HTR-8/SVneo (cell line): ENCODE measurements around the gene MANSC4.
A peak's percentile ranks its signal among the peaks of the same experiment; 100 is the strongest.

ENCODE experiments used
- DNase-seq: peaks from one replicate; pipeline ENCODE4 v3.0.0; 2011; ENCODE audit warnings: low spot score, mixed read lengths; ENCODE audit not compliant: insufficient read length
- FAIRE-seq: peaks from 2 replicates; lab custom pipeline; 2011; peaks lifted over from hg19 to GRCh38; lab: Jason Lieb, UNC

MANSC4 gene

GRCh38 chr12:27779920-27780611 lies at the start of gene MANSC4, which contains the start of gene KLHL42:
TSS of gene MANSC4 (minus strand) at chr12:27780236. CDS start at chr12:27771276, 8,960 bp downstream.
TSS of gene KLHL42 (plus strand) at chr12:27780233. CDS start at chr12:27780331, 98 bp downstream.
- FAIRE-seq (peak; percentile 94), DNase-seq (peak; percentile 72)

- peak; percentile 64 for FAIRE-seq
- no peak for DNase-seq
Measured at GRCh38 chr12:27828196-27828595, 48.2 kb upstream of the MANSC4 start.

- FAIRE-seq (peak; percentile 46), DNase-seq (no peak)
Measured at GRCh38 chr12:27826076-27826475, 46.0 kb upstream of the MANSC4 start.

DNA sequence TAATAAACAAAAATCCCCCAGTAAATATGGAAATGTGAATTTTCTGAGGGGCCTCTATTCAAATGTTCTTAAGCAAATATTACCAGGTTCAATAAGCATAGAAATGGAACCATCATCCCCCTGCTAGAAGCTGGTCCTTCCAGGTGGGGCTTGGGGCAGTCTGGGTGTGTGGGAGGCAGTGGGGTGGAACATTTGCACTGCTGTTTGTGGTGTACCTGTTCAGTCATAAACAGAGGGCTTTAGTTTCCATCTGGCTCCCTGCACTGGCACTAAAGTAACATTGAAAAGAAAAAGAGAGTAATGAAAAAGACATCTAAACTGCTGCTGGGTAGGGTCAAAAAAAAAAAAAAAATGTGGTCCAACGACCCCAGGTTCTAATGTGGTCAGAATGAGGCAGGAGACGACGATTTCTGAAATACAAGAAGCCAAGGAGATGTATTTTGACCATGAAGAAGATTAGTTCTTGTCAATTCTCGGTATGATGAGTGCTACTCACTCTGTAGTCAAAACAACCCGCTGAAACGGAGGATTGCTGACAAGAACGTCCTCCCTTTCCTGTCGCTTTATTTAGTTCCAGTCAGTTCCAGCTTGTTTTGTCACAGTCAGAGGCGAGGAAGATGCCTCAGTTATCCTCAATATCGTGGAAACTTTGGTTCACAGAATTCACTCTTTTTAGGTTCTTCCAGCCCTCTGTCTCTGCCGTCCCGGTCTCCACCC lies 44.2 kb upstream of the MANSC4 start:
- FAIRE-seq: peak; percentile 40

DNA sequence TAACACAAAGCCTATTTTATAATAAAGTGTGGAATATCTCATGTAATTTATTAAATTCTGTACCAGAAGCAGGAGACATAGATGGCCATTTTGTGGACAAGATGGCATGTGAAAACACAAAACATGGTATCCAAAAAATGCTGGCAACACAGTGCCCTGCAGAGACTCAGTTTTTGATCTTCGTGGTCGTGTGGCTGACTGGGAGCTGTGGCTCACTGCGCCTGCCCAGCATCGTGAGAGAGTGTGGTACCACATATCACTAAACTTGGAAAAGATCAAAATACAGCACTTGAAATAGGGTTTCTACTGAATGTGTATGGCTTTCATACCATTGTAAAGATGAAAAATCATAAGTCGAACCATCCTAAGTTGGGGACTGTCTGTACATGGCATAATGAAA lies 43.0 kb upstream of the MANSC4 start:
- peak; percentile 20 for FAIRE-seq
- no peak for DNase-seq

More for the DNA sequence above, 44.2 kb upstream of the MANSC4 start:
- DNase-seq: no peak

DNA sequence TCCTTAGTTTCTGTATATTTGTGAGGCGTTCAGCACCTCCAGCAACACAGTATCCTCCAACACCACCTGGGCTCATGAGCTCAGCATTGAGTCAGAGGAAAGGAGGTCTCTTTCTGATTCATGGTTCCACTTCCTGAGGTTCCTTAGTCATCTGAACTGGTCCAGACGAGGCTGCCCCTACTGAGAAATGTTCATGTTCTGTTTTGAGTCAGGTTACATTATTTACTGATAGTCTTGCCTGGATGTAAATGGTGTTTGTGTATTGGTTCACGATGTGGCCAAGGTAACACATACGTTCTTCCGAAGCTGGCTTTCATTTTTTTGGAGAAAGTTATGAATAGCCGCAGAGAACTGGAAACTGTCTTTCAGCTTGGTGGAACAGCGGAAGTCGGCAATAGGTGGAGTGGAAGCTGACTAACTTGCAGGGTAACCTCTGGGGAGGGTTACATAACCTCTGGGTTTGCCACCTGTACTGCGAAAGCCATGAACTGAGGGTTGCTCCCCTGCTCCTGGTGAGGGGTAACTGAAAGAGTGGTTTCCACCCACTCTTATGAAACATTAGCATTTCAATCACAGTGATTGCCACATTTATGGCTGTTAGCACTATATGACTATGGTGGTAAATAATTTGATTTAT lies 42.2 kb upstream of the MANSC4 start:
- FAIRE-seq: peak; percentile 59

DNA sequence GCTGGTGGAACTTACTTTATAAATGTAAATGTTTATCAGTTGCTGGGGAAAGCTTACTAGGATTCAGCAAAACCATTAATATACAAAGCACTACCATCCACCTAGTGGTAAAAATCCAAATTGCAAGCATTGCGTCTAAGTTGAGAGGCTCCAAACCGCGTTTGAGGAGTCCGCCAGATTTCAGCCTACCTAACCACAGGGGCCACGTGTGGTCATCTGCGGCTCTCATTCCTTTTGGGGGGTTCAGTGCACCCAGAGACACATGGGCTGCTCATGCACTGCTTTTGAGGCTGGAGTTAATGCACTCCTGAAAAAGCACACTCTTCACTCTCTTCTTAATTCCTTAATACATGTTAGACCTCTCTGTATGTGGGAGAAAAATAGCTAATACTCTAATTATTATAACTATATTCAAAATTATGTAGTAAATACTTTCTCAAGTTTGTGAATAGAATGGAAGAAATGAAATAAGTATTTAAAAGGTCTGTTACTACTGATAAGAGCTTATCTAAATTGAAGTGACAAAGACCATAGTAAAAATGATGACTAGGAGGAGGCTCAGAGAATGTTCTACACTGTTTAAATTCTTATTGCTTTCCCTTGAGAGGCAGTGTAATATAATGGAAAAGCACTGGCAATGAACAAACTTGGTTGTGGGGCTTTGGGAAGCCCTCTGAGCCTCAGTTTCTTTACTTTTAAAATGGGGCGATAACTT lies 41.4 kb upstream of the MANSC4 start:
- peak; percentile 90 for DNase-seq
- FAIRE-seq: peak; percentile 89

More for the DNA sequence above, 42.2 kb upstream of the MANSC4 start:
- DNase-seq: peak; percentile 86

DNA sequence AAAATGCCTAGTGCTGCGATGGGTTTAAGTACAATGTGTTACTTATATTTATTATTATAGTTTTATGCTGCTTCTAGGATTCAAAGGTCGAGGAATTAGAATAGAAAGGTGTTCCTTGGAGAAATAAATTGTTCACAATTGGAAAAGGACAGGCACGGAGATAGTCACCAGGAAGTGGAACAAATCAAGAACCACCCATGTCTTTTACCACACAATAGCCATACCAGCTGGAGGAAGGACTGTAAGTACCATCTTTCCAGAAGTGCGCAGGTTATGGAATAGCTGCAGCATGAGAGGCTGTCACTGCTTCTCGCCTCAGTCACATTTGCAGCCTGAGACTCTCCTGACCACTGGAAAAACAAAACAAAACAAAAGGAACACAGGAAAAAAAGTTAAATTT lies 40.5 kb upstream of the MANSC4 start:
- FAIRE-seq: no peak
- DNase-seq: no peak

DNA sequence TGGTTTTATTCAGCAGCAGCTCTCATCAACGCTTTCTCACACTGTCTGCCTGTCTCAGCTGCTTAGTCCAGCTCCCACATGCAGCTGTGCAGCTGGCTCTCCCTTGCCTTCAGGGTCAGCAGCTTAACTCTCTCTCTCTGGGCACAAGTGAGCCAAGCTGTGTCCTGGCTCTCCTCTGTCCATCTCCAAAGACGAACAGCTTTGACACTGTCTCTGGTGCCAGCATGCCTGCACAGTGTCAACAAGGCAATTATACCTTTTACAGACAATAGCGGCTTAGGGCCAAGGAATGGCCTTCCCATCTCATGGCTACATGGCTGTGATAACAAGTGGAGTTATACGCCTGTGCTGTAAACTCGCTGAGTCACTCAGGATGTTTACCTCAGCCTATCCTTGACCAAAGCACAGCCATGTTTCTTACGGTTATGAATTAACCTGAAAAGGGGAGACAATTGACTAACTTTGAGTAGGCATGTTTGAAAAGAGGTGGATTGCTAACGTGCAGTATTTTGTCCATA lies 38.4 kb upstream of the MANSC4 start:
- no peak for FAIRE-seq

DNA sequence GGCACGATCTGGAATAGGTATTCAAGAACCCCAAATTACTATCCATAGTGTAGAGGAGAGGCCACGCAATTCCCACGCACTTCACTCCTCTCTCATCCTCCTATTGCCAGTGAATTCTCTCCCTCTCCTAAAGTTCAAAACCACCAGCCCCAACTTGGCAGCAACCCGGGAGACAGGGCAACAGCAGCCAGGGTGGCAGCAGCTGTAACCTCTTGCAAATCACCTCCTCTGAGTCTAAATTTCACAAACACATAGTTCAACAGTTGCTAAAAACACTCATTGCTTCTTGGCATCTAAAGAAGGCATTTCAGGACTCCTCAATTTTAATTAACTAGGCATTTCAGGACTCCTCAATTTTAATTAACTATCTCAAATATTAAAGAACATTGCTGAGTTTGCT lies 37.7 kb upstream of the MANSC4 start:
- DNase-seq: no peak
- no peak for FAIRE-seq

More for the DNA sequence above, 38.4 kb upstream of the MANSC4 start:
- no peak for DNase-seq

- no peak for DNase-seq
- FAIRE-seq: no peak
Measured at GRCh38 chr12:27814851-27815591, 35.0 kb upstream of the MANSC4 start.

- FAIRE-seq: no peak
- no peak for DNase-seq
Measured at GRCh38 chr12:27814411-27814810, 34.4 kb upstream of the MANSC4 start.

DNA sequence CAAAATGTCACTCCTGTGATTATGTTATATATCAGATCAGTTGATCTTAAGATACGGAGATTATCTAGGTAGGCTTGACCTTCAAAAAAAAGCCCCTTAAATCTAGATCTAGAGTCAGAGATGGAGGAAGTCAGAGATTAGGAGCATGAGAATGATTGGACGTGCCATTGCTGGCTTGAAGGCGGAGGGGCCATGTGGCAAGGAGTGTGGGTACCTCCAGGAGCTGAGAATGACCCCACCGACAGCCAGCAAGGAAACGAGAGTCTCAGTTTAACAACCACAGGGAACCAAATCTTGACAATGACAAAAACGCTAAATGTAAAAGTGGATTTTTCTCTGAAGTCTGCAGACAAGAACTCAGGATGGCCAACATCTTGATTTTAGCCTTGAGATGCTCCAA lies 32.5 kb upstream of the MANSC4 start:
- peak; percentile 26 for FAIRE-seq

GRCh38 chr12:27810756-27811155 lies 30.7 kb upstream of the MANSC4 start:
- FAIRE-seq: peak; percentile 23

More for the DNA sequence above, 32.5 kb upstream of the MANSC4 start:
- DNase-seq: no peak

DNA sequence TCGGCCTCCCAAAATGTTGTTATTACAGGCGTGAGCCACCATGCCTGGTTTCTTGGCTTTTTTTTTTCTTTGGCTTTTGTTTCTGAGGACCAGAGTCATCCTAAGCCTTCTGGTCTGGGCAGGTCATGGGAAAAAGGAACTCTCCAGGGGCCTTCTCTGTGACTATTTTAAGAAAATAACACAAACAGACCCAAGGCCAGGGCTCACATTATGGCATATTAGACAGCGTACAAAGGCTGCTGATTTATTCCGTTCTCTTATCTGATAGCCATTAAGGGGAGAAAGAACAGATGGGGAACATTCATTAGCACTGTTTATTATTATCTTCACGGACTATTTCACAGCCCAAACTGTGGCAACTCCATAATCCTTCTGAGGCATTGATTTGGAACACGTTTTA lies 28.8 kb upstream of the MANSC4 start:
- FAIRE-seq (no peak), DNase-seq (no peak)

More at GRCh38 chr12:27810756-27811155, 30.7 kb upstream of the MANSC4 start:
- no peak for DNase-seq

DNA sequence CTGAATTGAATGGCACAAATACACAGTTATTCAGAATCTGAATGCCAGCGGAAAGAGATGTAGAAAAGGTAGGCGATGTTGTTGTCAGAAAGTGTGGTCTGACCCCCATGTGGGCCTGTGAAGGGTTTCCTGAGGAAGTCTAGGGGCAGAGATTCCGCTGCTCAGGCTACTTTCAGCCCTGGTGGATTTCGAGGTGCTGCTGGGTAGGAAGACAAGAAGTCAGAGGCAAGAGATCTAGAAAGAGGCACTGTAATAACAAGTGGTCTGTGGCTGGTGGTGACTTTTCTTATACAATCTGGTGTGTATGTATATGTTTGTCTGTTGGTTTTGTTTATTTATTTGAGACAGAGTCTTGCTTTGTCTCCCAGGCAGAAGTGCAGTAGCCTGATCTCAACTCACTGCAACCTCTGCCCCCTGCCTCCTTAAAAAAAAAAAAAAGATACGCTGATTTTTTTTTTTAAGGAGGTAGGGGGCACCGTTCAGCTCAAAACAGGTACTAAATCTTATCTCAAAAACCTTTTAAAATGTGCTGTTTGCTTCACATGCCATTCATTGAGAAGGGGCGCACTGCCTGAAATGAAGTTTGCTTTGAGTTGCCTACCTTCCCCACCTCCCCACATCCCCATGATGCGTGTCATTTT lies 27.1 kb upstream of the MANSC4 start:
- no peak for FAIRE-seq
- no peak for DNase-seq

DNA sequence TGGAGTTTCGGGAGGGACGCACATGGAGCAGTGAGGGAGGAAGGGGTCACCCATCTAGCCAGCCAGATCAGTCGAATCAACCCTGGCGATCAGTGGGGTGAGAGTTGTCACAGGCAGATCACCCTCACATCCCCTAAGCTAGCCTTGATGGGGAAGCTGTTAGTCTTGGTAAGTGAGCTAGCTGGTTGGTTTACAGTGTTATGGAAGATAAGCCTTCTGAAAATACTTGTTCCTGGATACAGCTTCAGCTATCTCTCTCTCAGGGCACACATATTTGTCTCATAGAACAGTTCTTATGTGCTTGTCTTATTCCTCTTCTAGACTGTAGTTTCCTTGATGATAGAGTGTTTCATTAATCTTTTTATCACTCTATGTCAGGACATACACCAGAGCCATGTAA lies 26.2 kb upstream of the MANSC4 start:
- FAIRE-seq: peak; percentile 90
- no peak for DNase-seq

GRCh38 chr12:27805238-27805637 lies 25.2 kb upstream of the MANSC4 start:
- DNase-seq: no peak
- FAIRE-seq: no peak

GRCh38 chr12:27802936-27803335 lies 22.9 kb upstream of the MANSC4 start:
- peak; percentile 51 for FAIRE-seq
- DNase-seq: no peak
